Nephron progenitor cell (in vitro differentiated cells): ENCODE measurements around the gene RRP8.

Source experiments
- DNase-seq: peaks from one replicate; pipeline ENCODE4 v3.0.0; 2021
- H3K27ac Mint-ChIP-seq: 2 replicates; pipeline ENCODE4 v1.8.0; 2021; ENCODE audit warnings: mild to moderate bottlenecking, moderate library complexity, mixed read lengths
- H3K27me3 Mint-ChIP-seq: 2 replicates; pipeline ENCODE4 v1.8.0; 2021; ENCODE audit warnings: mild to moderate bottlenecking, low read depth, mixed read lengths; ENCODE audit not compliant: poor library complexity
- H3K36me3 Mint-ChIP-seq: 2 replicates; pipeline ENCODE4 v1.8.0; 2021; ENCODE audit warnings: low read depth, mixed read lengths
- H3K4me1 Mint-ChIP-seq: 2 replicates; pipeline ENCODE4 v1.8.0; 2021; ENCODE audit warnings: mixed read lengths
- H3K4me3 Mint-ChIP-seq: 2 replicates; pipeline ENCODE4 v1.8.0; 2021; ENCODE audit warnings: mild to moderate bottlenecking, moderate library complexity, mixed read lengths
- H3K9me3 Mint-ChIP-seq: 2 replicates; pipeline ENCODE4 v1.8.0; 2021; ENCODE audit warnings: mild to moderate bottlenecking, moderate library complexity, mixed read lengths
- TF ChIP-seq, protein P1 (sequence below): fragments of 200-600 bp; sonication (generic); IDR thresholded peaks from 2 replicates; pipeline ENCODE4 v1.5.0; 2021; ENCODE audit warnings: antibody characterized with exemption

RRP8 gene

DNA sequence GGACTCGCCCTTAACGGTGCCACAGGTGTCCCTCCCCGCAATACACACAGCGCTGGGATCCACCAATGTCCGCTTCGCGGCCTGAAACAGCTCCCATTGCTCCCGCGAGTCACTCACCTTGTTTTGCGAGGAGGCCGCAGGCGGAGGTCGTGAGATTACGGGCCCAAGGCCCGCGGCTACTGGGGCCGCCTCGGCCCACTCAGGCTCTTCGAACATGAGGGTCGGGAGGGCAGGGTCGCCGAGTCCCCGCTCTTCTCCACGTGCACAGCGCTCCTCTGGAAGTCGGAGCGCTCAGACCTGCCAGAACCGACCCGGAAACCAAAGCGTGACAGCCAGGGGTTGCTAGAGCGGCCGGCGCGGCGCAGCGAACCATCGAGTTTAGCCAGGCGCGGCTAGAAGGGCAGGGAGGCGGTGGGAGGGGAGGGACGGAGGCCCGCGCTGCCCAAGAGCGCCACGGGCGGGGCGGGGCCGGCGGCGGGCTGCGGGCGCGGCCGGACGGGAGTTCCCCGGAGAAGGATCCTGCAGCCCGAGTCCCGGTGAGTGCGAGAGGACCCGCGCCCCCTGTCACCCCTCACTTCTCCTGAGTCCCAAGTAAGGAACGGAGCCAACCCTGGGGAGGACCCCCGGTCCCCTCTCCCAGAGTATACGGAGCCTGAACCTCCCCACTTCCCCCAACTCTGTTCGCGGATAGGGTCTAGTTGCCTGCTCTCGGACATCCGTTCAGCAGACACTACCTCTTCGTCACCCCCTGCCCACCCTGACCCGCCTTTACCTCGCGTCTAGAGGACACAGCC, at the start of gene RRP8, which contains the start of gene ILK:
Gene RRP8 (minus strand): TSS at position 330 of the 794 bp plus-strand sequence. CDS start 114 bp downstream, at position 216.
Gene ILK (plus strand): TSS at position 488 of the 794 bp plus-strand sequence. CDS start 498 bp downstream, outside the sequence.
- peaks cover 34% of the 10 kb centered on the region for H3K36me3 Mint-ChIP-seq
- TF ChIP-seq, protein P1, sequence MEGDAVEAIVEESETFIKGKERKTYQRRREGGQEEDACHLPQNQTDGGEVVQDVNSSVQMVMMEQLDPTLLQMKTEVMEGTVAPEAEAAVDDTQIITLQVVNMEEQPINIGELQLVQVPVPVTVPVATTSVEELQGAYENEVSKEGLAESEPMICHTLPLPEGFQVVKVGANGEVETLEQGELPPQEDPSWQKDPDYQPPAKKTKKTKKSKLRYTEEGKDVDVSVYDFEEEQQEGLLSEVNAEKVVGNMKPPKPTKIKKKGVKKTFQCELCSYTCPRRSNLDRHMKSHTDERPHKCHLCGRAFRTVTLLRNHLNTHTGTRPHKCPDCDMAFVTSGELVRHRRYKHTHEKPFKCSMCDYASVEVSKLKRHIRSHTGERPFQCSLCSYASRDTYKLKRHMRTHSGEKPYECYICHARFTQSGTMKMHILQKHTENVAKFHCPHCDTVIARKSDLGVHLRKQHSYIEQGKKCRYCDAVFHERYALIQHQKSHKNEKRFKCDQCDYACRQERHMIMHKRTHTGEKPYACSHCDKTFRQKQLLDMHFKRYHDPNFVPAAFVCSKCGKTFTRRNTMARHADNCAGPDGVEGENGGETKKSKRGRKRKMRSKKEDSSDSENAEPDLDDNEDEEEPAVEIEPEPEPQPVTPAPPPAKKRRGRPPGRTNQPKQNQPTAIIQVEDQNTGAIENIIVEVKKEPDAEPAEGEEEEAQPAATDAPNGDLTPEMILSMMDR = no peak
- no peaks in the 10 kb centered on the region for H3K9me3 Mint-ChIP-seq
- no peaks in the 10 kb centered on the region for H3K4me1 Mint-ChIP-seq
- peaks cover 5% of the 10 kb centered on the region for H3K27me3 Mint-ChIP-seq
- H3K27ac Mint-ChIP-seq = no peak within 1 kb of the TSS
- peak; percentile 91 for DNase-seq
- no peak within 1 kb of the TSS for H3K4me3 Mint-ChIP-seq

DNA sequence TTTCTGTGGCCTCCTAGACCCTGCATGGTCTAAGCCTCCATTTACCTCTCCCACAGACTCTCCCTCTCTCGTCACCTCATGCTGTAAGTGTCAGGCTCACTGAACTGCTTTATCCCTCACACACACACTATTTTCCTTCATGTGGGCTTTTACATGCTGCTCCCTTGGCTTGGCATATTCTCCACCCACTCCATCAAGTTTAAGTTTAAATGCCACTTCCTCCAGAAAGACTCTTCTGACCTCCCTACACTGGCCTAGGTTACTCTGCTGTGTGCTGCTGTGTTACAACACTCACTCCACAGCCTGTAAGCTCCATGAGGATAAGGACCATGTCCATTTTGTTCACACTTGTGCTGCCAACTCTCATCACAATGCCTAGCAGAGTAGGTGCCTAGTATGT, 49.7 kb upstream of the RRP8 start:
- Mint-ChIP-seq H3K4me1 (peaks cover 12% of the 10 kb centered on the region), H3K36me3 (no peaks in the 10 kb centered on the region), H3K9me3 (no peaks in the 10 kb centered on the region), H3K4me3 (no peak overlapping the region), H3K27ac (no peak overlapping the region), H3K27me3 (peaks cover 4% of the 10 kb centered on the region)
- DNase-seq = no peak
- TF ChIP-seq, protein P1 = no peak

DNA sequence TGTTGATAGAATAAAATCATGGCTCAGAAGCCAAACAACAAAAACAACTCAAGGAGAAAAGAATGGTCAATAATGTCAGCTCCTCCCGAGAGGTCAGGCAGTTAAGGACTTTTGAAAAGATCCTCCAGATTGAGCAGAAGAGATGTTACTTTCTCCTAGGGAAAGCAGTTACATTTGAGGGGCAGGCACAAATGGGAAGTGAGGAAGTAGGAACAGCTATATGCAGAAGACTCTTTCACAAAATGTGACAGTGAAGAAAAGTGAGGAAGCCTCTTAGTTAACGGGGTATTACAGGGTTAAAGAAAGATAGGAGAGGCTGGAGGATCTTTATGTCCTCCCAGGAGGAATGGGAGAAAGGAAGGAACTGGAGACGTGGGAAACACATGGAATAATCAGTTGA, 48.8 kb upstream of the RRP8 start:
- TF ChIP-seq, protein P1 = no peak
- Mint-ChIP-seq H3K27me3 (peaks cover 4% of the 10 kb centered on the region), H3K27ac (no peak overlapping the region)

DNA sequence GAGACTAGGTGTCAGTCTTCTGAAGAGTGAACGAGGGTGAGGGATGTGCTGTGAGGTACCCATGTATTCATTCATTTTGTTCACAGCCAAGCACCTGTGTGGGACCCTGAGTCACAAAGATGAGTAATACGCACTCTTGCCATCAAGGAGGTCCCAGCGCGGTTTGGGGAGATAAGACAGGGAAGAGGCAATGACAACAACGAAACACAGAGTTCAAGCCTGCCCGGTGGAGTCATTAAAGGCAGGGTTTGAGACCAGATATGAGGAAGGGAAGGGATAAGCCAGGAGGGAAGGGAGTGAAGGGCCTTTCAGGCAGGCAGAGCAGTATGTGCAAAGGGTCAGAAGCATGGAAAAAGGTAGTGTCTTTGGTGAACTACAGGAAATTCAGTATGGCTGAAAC, 47.6 kb upstream of the RRP8 start:
- H3K9me3 Mint-ChIP-seq = no peaks in the 10 kb centered on the region
- no peaks in the 10 kb centered on the region for H3K36me3 Mint-ChIP-seq

More for the DNA sequence above, 48.8 kb upstream of the RRP8 start:
- no peaks in the 10 kb centered on the region for H3K36me3 Mint-ChIP-seq
- H3K4me1 Mint-ChIP-seq = peaks cover 11% of the 10 kb centered on the region
- H3K4me3 Mint-ChIP-seq = no peak overlapping the region
- DNase-seq = no peak
- no peaks in the 10 kb centered on the region for H3K9me3 Mint-ChIP-seq

DNA sequence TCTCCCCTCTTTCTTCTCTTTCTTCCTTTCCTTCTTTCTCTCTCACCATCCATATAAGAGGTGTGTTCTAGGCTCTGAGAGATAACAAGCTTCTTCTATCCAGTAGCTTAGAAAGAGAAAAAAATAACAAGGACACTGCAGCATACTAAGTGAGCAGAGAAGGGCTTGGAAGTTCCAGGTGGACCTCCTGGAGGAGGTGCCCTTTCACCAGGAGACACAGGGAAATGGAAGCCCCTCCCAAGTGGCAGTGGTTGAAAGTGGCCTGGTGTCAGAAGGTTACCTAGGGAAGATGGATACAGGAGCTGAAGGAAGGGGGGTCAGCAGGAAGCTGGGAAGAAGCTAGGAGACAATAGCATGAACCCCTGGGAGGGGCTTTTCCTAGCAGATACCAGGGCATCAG, 46.7 kb upstream of the RRP8 start:
- Mint-ChIP-seq H3K27me3 (no peaks in the 10 kb centered on the region), H3K4me1 (no peaks in the 10 kb centered on the region), H3K36me3 (no peaks in the 10 kb centered on the region), H3K4me3 (no peak overlapping the region), H3K9me3 (no peaks in the 10 kb centered on the region), H3K27ac (no peak overlapping the region)
- DNase-seq = no peak
- TF ChIP-seq, protein P1 = no peak

More for the DNA sequence above, 47.6 kb upstream of the RRP8 start:
- H3K27me3 Mint-ChIP-seq = no peaks in the 10 kb centered on the region
- no peak overlapping the region for H3K27ac Mint-ChIP-seq
- TF ChIP-seq, protein P1 = no peak
- H3K4me3 Mint-ChIP-seq = no peak overlapping the region
- no peak for DNase-seq
- no peaks in the 10 kb centered on the region for H3K4me1 Mint-ChIP-seq

DNA sequence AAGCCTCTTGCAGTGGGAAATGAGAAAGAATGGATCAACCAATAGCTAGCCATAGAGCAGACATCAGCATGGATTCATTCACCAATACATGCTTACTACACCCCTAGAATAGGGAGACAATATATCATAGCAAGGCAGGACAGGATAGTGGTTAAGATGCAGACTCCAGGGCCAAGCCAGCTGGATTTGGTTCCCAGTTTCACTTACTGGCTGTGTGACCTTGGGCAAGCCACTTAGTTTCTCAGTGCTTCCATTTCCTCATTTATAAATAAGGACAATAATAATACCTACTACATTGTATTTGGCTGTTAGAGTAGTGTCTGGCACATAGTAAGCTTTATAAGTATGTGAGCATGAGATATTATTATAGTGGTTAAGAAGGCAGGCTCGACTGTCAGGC, 45.1 kb upstream of the RRP8 start:
- no peaks in the 10 kb centered on the region for H3K9me3 Mint-ChIP-seq
- no peak overlapping the region for H3K27ac Mint-ChIP-seq
- TF ChIP-seq, protein P1 = no peak
- no peaks in the 10 kb centered on the region for H3K4me1 Mint-ChIP-seq
- no peaks in the 10 kb centered on the region for H3K27me3 Mint-ChIP-seq
- no peak for DNase-seq
- H3K4me3 Mint-ChIP-seq = no peak overlapping the region
- H3K36me3 Mint-ChIP-seq = no peaks in the 10 kb centered on the region
